SW 1271 (cell line): ENCODE measurements around the gene XCL2.

ENCODE experiments used
- DNase-seq, 2 experiments: peaks; one replicate each; lab custom pipeline; 2025; lab: John Stamatoyannopoulos, UW

Gene XCL2

GRCh38 chr1:168513656-168514404 lies 30.0 kb downstream of the XCL2 start:
- no peak for DNase-seq

GRCh38 chr1:168512864-168513595 lies 30.8 kb downstream of the XCL2 start:
- no peak for DNase-seq

GRCh38 chr1:168509875-168510791 lies 33.7 kb downstream of the XCL2 start:
- no peak for DNase-seq

DNA sequence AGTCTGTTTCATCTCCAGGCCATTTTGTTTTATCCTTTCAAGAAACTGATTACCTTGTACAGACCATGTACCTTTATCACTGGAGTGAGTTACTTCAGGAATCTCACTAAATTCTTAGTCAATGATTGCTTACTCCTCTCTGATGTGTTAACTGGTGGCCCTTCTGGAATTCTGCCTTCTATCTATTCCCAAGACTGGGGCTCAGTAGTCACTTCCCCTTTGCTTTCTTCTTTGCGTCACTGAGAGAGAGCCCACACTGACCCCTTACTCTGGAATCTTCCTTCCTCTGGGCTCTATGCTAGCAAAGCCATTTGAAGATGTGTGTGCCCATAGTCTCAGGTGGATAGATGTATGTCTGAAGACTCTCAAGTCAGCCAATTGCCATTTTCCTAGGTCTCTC lies 34.6 kb downstream of the XCL2 start:
- DNase-seq: no peak

GRCh38 chr1:168507828-168508227 lies 36.0 kb downstream of the XCL2 start:
- no peak for DNase-seq

- DNase-seq: no peak
Observed at GRCh38 chr1:168507231-168507630, 36.6 kb downstream of the XCL2 start.

GRCh38 chr1:168506204-168506819 lies 37.5 kb downstream of the XCL2 start:
- DNase-seq: peak in 1 of 2 experiments; percentile 6

DNA sequence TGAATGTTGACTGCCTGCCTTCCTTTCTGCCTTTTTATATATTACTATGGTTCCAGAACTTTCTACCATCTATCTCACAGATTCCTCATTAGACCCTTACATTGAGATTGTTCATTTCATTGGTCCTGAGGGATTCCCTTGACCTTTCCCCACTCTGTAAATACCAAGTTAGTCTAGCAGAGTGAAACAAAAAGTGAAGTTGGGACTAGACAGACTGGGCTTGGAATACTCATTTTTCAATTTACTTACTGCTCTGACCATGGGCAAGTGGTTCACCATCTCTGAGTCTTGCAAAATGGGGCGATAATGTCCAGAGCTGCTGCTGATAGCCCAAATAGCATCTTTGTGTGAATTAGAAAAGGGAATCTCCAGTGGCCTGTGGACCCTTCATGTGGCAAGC lies 38.8 kb downstream of the XCL2 start:
- DNase-seq: no peak

DNA sequence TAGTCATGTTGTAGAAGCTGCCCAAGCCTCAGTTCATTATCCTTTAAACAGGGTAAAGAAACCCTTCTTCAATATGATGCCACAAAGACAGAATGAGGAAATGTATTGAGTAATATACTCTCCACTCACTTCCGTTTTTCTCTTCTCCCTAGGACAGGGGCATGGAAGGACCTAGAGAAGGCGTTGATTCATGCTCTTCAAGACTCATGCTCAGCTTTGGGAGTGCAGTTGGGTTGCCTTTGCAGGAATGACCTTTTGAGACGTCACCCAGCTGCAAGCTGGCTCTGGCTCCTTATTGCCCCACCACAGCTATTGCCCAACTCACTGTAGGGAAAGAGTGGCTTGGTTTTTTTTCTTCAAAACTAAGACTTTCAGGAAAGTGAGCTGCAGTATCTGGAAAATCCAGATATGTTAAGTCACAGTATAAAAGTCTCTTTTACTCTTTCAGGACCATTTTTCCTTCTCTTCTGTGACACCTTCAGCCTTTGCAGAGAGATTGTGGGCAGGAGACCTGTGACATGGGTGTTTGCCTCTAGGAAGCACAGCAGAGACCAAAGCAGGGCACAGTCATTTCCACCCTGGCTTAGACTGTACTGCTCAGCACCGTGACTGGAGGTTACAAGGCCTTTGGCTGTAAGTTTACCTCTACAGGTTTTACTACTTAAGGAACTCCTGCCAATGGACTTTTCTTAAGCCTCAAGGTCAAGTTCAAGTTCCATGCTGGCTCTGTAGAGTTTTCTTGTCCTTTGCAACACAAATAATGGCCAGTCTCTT lies 39.5 kb downstream of the XCL2 start:
- no peak for DNase-seq

- no peak for DNase-seq
Observed at GRCh38 chr1:168499688-168500049, 44.1 kb downstream of the XCL2 start.

GRCh38 chr1:168498956-168499687 lies 44.7 kb downstream of the XCL2 start:
- DNase-seq: no peak

DNA sequence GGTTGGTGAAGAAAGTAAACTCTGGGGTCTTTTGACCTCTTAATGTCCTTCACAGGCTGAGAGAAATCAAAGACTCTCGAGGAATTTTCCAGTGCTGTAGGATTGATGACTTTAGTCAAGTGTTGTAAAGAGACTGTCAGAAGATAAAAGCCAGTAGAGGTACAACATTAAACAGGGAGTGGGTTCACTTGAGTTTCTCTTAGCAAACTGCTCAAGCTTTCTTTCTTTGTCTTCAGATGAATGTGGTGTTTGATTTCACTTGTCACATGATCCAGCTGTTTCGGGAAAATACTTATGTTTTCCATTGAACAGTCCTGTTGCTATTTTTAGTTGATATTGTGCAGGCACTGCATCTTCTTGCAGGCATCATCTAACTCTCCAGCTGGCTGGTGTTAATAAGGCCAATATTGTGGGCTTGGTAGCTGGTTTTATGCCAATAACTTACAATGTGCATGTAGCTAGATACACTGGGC lies 45.6 kb downstream of the XCL2 start:
- no peak for DNase-seq

- no peak for DNase-seq
Observed at GRCh38 chr1:168497376-168497950, 46.3 kb downstream of the XCL2 start.

DNA sequence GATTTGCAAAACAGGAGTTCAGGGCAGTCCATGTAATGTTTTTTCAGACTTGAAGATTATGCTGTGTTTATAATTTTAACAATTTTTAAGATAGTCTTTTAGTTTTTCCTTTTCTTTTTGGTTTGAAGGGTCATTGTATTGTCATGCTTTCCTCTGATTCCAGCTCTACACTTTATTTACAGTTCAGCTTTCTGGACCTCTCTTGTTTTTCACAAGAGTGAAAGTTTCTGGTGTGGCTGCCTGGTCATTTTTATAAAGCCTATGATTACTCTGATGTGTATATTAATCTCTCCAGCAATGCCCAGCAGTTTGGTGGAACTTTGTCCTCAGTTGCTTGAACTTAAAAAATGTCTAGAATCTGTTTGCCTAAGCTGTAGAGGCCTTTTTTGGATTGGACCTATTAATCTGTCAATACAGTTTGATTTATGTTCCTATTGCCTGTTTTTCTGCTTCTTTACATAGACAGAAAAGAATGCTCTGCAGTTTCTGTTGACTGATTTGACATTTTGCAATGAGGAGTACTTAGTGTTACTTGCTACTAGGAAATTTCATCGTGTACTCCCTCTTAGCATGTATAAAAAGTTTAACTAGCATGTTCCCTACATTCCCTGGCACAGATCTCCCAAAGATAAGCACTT lies 52.2 kb downstream of the XCL2 start:
- no peak for DNase-seq
